Thoracic aorta endothelial cell (primary cell): ENCODE data around the gene ACSF3. TPM values are rescaled to one million over a fixed set of nuclear protein-coding genes. Genes with fewer than 3 reads are reported as not detected.

ENCODE experiments used
- total RNA-seq: library from RNA; depleted of rRNA; stranded (reverse); fragments of >200 nt; gene quantifications from 2 replicates; pipeline ENCODE4 v1.2.3, GENCODE V29; 2012

Gene ACSF3
- 24.9 and 28.6 TPM in 2 replicates for total RNA-seq

DNA sequence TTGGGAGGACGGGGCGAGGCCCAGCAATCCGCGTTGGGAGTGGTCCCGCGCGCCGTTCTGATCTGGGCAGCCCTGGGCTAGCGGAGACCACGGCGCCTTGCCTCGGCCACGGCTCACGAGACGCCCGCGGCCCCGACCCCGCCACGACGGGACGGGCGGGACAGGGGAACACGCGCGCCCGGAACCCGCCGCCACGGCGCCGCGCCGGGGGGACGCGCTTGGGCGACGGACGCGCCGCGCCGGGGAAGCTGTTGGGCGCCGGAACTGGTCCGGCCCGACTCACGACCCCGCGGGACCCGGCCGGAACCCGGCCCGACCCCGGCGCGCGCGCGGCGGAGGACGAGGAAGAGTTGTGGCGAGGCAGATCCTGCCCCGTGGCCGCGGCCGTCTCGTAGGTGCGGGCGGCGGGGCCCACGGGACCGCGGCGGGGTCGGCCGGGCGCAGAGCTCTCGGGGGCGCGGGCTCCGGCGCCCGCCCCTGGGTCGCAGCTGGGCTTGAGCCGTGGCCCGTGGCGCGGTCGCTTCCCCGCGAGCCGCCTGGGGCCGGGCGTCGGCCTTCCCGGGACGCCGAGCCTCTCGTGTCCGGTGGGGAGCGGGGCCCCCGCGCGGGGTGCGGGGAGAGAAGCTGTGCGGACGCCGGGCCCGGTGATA is at the start of gene ACSF3:
Gene ACSF3, plus strand, starts transcription at position 251 of the 650 bp plus-strand sequence. CDS start 6,830 bp downstream, outside the sequence.

DNA sequence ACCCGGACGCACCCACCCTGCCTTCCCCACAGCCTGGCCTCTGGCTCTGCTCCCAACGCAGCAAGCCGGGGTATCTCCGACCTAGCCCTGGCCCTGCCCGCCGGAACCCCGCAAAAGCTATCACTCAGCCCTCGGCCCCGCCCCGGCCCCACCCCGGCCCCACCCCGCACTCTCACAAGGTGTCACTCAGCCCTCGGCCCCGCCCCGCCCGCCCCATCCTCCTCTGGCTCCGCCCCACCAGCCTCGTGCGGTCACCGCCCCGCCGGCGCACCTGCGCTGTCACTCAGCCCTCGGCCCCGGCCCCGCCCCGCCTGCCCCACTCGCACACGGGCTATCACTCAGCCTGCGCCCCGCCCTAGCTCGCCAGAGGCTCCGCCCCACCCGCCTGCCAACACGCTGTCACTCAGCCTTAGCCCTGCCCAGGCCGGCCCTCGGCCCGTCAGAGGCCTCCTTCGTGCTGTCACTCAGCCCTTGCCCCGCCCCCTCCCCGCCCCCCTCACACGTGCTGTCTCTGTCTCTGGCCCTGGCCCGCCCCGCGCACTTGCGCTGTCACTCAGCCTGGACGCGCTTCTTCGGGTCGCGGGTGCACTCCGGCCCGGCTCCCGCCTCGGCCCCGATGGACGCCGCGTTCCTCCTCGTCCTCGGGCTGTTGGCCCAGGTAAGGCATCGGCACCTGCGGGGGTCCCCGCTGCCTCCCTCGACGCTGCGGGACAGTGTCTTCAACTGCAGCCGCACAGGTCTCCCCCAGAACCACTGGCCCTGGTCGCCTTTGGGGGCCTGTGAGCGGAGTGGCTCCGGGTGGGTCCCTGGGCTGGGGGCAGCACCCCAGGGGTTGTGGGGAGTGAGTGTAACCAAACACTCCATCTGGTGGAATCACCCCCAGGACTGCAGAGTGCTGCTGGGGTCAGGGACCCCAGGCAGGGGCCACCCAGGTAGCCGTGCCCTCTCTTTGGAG is 77.8 kb downstream of the ACSF3 start, which contains the start of gene CDH15:
Gene CDH15, plus strand, starts transcription at position 533 of the 955 bp plus-strand sequence. Its CDS starts 84 bp downstream, at position 617.

DNA sequence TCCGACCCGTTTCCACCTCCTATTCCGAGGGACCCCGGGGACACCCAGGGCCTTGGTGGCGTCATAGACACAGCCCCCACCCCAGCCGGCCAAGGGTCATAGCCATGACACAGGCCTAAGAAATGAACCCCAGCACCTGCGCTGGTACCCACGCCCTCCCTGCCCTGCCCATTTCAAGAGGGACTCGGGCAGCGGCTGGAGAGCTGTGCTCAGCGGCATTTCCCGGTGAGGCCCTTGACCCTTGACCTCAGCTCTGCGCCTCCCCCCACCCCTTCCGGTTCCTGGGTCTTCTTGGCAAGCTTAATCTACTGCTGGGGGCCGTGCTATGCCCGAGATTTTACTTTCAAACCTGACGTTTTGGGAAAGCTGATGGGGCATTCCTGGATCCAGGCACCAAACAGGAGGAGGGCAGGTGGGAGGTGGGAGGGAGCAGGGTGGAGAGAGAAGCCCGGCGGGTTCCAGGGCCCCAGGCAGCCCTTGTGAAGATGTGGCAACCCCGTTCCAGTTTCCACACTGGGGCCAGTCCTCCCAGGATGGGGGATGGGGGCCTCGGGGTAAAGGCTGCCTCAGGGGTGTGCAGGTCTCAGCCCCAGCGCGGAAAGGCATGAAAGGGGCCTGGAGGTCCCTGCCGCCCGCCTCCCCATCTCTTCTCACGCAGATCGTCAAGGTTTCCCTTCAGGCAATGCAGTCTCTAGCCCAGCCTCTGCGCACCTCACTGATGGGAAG is 106.6 kb downstream of the ACSF3 start, which contains the start of gene SLC22A31:
Gene SLC22A31, minus strand, starts transcription at position 414 of the 726 bp plus-strand sequence. Its CDS starts 36 bp downstream, at position 378.

Other genes with a start within 250 kb of the ACSF3 start
- gene GALNS, start 236.9 kb upstream of the ACSF3 start, total RNA-seq, result 20.3 and 22.3 TPM in 2 replicates
- 42.8 and 43.7 TPM in 2 replicates for gene TRAPPC2L, start 236.7 kb upstream of the ACSF3 start, total RNA-seq
- gene PABPN1L, start 227.2 kb upstream of the ACSF3 start, total RNA-seq, result not detected in 2 replicates
- gene CBFA2T3, start 116.6 kb upstream of the ACSF3 start, total RNA-seq, result not detected in 2 replicates
- gene CDH15, start 77.9 kb downstream of the ACSF3 start, total RNA-seq, result under 0.01 TPM in 1 of 2 replicates, not detected in the other
- 0.07 and 0.13 TPM in 2 replicates for gene SLC22A31, start 106.7 kb downstream of the ACSF3 start, total RNA-seq
- 10.5 and 12.8 TPM in 2 replicates for gene ZNF778, start 123.9 kb downstream of the ACSF3 start, total RNA-seq